Measurements from ENCODE around the gene ZNF804A. TPM values are rescaled to one million over a fixed set of nuclear protein-coding genes. Genes with fewer than 3 reads are reported as not detected.
"Not testable (repeated sequence)": the region's sequence is repeated elsewhere in the genome, so short reads cannot be mapped to it uniquely, and the experiment has no call there.

ZNF804A gene
- total RNA-seq, 2 donors from 2014 or later, result 0.09 TPM; not detected in 1

DNA sequence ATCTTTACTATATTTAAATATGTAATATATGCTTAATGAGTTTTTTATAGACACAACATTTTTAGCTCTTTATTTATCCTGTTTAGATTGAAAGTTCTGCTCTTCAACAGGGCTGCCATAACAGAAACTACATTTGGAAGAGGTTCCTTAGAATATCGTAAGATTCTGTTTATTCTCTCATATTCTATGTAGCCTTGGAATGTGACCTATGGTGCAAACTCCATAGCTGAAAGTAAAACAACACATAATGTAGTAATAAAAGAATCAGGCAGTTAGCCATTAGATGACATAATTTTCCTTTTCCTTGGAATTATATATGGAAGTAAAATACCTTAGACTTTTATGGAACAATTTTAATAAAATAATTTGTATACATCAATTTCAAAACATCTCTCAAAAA lies 91.3 kb downstream of the ZNF804A start:
- ATAC-seq (no peak), DNase-seq (no peak)
- intact Hi-C loops (cut with DNase I), result no loop called here

DNA sequence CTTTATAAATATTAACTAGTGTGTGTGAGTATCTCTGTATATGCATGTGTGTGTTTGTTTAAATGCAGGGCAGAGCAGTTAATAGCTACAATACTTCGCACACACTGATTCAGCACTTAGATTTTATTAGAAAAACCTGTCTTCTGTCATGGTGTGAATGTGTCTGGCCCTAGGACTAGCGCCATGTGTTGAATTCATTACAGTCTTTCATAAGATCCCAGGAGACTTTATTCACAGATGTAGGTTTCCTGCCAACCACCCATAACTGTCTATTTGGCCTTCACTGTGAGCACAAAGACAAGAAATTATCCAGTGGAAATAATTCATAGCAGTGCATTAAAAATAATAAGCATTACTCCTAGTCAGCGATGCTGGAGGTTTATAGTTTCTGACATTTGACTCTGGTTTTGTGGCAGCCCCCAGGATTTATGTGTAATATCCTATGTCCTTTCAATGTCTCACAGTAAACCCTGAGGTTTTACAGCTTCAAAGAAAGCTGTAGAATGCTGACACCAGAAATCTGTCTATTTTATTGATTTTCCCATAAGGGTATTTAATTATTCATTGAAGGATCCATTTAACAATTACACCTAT lies 93.9 kb downstream of the ZNF804A start:
- ATAC-seq (no peak), DNase-seq (no peak)
- intact Hi-C loops (cut with DNase I), result no loop called here

- no peak for DNase-seq
- ATAC-seq, result no peak
- intact Hi-C loops (cut with DNase I), result no loop called here
Measured at GRCh38 chr2:184696644-184697043, 98.3 kb downstream of the ZNF804A start.

DNA sequence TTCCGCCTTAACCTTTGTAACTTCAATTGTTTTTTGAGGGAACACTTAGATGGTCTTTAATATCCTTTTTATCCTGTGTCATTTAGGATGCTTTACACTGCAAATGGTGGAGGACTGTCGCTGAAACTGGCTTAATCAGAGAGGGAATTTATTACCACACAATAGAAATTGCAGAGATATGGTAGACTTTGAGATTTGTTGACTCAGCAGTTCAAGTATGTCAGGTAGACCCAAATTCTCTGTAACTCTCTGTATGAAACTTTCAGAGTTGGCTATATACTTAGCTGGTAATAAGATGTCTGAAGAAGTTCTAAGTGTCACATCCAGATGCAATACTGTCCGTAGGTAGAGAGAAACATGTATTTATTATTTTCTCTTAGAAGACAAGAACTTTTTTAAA lies 100.1 kb downstream of the ZNF804A start:
- ATAC-seq (no peak), DNase-seq (no peak)
- intact Hi-C loops (cut with DNase I), result no loop called here

DNA sequence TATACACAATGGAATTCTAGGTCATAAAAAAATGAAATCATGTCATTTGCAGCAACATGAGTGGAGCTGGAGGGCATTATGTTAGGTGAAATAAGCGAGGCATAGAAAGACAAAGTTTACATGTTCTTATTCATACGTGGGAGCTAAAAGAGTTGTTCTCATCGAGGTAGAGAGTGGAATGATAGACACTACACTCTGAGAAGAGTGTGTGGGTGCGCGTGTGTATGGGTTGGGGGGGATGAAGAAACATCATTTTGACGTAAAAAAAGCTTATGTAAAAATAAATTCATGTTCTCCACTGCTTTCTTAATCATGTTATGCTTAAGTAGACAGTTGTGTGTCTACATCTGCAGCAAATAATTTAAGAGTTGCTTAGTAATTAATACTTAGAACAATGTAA lies 123.6 kb downstream of the ZNF804A start:
- ATAC-seq (no peak), DNase-seq (no peak)
- intact Hi-C loops (cut with DNase I), result no loop called here

DNA sequence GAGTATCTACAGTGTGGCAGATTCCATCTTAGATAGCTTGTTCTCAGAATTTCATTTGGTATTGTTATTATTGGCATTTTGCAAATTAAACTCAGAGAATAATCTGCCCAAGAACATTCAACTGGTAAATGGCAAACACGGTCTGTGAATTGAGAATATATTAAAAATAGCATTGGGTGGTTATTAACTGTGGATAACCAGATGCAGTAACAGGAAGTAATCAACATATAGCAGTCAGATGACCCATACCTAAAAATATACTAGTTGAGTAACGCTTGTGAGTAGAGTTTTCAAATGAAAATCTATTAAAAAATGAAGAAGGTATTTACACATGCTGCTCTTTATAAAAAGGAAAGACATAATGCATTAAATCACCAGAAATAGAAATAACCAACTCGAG lies 129.5 kb downstream of the ZNF804A start:
- ATAC-seq (no peak), DNase-seq (no peak)
- intact Hi-C loops (cut with DNase I), result no loop called here

- ATAC-seq (no peak), DNase-seq (no peak)
- intact Hi-C loops (cut with DNase I), result no loop called here
Measured at GRCh38 chr2:184728411-184728810, 130.1 kb downstream of the ZNF804A start.

GRCh38 chr2:184729581-184729980 lies 131.3 kb downstream of the ZNF804A start:
- no peak for ATAC-seq
- intact Hi-C loops (cut with DNase I), result no loop called here
- no peak for DNase-seq

- intact Hi-C loops (cut with DNase I), result no loop called here
- no peak for DNase-seq
- no peak for ATAC-seq
Measured at GRCh38 chr2:184730288-184730687, 132.0 kb downstream of the ZNF804A start.

DNA sequence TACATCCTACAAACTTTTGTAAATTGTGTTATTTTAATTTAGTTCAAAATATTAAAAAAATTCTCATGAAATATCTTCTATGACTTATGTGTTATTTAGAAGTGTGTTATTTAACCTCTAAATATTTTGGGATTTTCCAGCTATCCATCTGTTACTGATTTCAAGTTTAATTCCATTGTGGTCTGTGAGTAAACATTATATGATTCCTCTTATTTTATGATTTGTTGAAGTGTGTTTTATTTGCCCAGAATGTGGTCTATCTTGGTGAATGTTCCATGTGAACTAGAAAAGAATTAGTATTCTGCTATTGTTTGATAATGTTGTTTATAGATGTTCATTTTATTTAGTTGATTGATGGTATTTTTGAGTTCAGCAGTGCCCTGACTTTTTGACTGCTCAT lies 136.0 kb downstream of the ZNF804A start:
- intact Hi-C loops (cut with DNase I), result no loop called here
- no peak for ATAC-seq
- no peak for DNase-seq

DNA sequence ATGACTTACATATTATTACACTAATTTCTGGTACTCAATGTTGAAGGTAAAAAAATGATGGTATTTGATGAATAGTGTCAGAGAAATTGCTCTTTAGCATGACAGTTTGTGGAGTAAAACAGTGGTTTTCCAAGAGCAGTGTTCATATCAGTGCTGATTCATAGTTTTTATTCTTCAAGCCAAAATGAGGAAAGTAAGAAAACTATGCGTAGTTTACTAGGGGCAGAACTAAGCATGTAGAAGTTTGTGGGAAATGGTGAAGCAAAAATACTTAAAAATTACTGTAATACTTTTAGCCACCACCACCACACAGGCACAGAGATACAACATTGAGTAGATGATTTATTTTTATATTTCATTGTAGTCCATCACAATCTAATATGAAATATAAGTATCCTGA lies 137.3 kb downstream of the ZNF804A start:
- ATAC-seq, result no peak
- DNase-seq, result no peak
- intact Hi-C loops (cut with DNase I), result no loop called here

GRCh38 chr2:184743096-184743495 lies 144.8 kb downstream of the ZNF804A start:
- intact Hi-C loops (cut with DNase I), result no loop called here
- no peak for DNase-seq
- no peak for ATAC-seq

DNA sequence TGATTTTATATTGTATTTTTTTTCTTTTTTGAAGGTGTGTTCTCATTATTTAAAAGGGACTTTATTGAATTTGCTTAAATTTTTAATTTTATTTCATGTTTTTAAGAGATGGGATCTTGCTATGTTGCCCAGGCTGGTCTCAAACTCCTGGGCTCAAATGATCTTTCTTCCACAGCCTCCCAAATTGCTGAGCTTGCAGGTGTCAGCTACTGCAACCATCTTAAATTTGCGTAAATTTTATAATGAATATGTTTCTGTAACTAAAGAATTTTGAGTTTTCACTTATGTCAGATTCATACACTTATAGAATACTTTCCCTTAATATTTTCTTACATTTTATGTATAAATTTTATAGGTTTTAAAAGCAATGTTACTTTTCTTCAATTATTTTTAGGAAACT lies 157.8 kb downstream of the ZNF804A start:
- intact Hi-C loops (cut with DNase I), result no loop called here
- ATAC-seq, result no peak

DNA sequence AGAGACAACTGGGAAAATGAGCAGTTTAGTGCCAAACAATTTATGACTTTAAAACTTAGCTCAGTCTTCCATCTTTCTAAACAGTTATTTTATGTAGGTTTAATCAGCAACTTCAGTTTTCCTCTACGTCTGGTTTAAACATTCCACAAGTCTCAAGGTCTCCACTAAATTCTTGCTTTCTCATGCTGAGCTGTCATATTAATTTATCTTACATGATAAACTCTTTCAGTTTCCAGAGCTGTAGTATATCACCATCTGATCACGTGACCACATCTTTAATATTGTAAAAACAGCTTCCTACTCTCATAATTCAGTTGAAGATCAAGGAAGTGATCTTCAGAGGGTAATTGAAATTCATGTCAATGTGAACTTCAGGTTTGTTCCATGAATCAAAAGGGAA lies 158.6 kb downstream of the ZNF804A start:
- intact Hi-C loops (cut with DNase I), result no loop called here
- no peak for DNase-seq
- no peak for ATAC-seq

More for the DNA sequence above, 157.8 kb downstream of the ZNF804A start:
- no peak for DNase-seq

GRCh38 chr2:184759557-184760255 lies 161.4 kb downstream of the ZNF804A start:
- ATAC-seq; DNase-seq; intact Hi-C loops (cut with DNase I): not testable (repeated sequence)

- ATAC-seq (no peak), DNase-seq (no peak)
- intact Hi-C loops (cut with DNase I), result no loop called here
Measured at GRCh38 chr2:184760931-184761330, 162.6 kb downstream of the ZNF804A start.

DNA sequence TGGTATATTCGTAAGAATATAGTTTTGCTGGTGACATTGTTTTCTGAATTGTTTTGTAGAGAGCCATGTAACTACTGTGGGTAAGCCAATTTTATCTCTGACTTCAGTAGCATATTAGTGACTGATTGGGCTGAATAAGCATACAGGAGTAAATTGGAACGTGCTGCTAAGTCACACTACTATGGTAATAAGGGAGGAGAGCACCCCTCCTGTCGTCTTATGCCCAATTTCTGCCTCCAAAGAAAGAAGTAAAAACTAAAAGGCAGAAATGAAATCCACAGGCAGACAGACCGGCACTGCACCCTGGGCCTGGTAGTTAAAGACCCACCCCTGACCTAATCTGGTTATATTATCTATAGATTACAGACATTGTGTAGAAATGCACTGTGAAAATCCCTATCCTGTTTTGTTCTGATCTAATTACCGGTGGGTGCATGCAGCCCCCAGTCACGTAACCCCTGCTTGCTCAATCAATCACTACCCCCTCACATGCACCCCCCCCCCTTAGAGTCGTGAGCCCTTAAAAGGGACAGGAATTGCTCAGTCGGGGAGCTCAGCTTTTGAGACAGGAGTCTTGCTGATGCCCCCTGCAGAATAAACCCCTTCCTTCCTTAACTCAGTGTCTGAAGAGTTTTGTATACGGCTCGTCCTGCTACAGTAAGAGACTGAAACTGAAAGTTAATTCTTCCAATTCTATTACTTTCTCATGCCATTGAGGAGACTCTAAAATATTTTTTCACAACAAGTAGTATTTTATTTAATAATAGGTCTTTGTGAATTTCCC lies 167.0 kb downstream of the ZNF804A start:
- ATAC-seq (no peak), DNase-seq (no peak)
- intact Hi-C loops (cut with DNase I), result no loop called here

DNA sequence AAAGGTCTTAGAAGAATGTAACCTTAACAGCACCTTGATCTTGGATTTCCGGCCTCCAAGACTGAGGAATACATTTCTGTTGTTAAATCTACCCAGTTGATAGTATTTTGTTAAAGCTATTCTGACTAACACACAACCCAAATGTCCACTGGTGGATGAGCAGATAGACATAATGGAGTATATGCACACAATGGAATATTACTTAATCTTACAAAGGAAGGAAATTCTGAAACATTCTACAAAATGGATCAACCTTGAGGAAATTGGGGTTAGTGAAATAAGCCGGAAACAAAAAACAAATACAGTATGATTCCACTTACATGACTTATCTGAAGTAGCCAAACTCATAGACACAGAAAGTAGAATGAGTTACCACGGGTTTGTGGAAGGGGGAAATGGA lies 168.7 kb downstream of the ZNF804A start:
- no peak for DNase-seq
- intact Hi-C loops (cut with DNase I), result no loop called here
- no peak for ATAC-seq

GRCh38 chr2:184769023-184769422 lies 170.7 kb downstream of the ZNF804A start:
- ATAC-seq, result no peak
- no peak for DNase-seq
- intact Hi-C loops (cut with DNase I), result no loop called here

DNA sequence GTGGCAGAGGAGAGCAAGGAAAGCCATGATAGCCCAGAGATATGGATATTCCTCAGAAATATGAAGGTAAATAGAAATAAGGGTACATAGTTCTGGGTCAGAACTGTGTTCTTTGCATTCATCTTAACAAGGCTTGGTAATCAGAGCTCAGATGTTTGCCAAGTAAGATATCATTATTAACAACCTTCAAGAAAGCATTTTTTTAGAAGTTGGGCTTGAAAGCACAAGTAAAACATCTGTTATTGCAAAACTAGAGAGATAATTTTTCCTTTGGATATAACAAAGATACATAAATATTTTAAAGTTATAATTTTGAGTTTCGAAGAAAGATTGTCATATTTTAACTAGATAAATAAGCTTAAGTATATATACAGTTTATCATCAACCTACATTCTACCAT lies 171.4 kb downstream of the ZNF804A start:
- ATAC-seq (no peak), DNase-seq (no peak)
- intact Hi-C loops (cut with DNase I), result no loop called here

GRCh38 chr2:184779777-184780176 lies 181.4 kb downstream of the ZNF804A start:
- no peak for DNase-seq
- intact Hi-C loops (cut with DNase I), result no loop called here
- no peak for ATAC-seq
